HEK293T (cell line): ENCODE measurements around the gene XAGE2.

Source experiments
- ARNT ChIP-seq: fragments of 450-650 bp; IDR thresholded peaks from 2 replicates; pipeline ENCODE4 v1.6.1; 2017; ENCODE audit warnings: mild to moderate bottlenecking
- BHLHE40 ChIP-seq: fragments of 450-650 bp; IDR thresholded peaks from 2 replicates; pipeline ENCODE4 v1.6.1; 2016; ENCODE audit warnings: mild to moderate bottlenecking, moderate library complexity, borderline replicate concordance
- ELF4 ChIP-seq: fragments of 450-650 bp; IDR thresholded peaks from 2 replicates; pipeline ENCODE4 v1.6.1; 2017; ENCODE audit warnings: antibody characterized with exemption
- FOXK2 ChIP-seq: fragments of 450-650 bp; IDR thresholded peaks from 2 replicates; pipeline ENCODE4 v1.6.1; 2016; ENCODE audit warnings: mild to moderate bottlenecking
- FOXM1 ChIP-seq: fragments of 450-650 bp; IDR thresholded peaks from 2 replicates; pipeline ENCODE4 v1.6.1; 2017; ENCODE audit warnings: mild to moderate bottlenecking, borderline replicate concordance
- HDGF ChIP-seq: fragments of 450-650 bp; IDR thresholded peaks from 2 replicates; pipeline ENCODE4 v1.6.1; 2017; ENCODE audit warnings: antibody characterized with exemption, borderline replicate concordance
- L3MBTL2 ChIP-seq: fragments of 450-650 bp; conservative IDR thresholded peaks from 2 replicates; pipeline ENCODE4 v1.6.1; 2016; ENCODE audit warnings: mild to moderate bottlenecking
- LEF1 ChIP-seq: fragments of 450-650 bp; IDR thresholded peaks from 2 replicates; pipeline ENCODE4 v1.6.1; 2017; ENCODE audit warnings: mild to moderate bottlenecking, borderline replicate concordance
- PKNOX1 ChIP-seq: fragments of 450-650 bp; IDR thresholded peaks from 2 replicates; pipeline ENCODE4 v1.6.1; 2016
- SUZ12 ChIP-seq: fragments of 450-650 bp; IDR thresholded peaks from 2 replicates; pipeline ENCODE4 v1.6.1; 2016; ENCODE audit warnings: mild to moderate bottlenecking
- TARDBP ChIP-seq: fragments of 450-650 bp; IDR thresholded peaks from 2 replicates; pipeline ENCODE4 v1.6.1; 2016

- TF ChIP-seq ELF4, result no peak
- TF ChIP-seq FOXM1, result no peak
- no peak for TF ChIP-seq PKNOX1
- no peak for TF ChIP-seq SUZ12
- TF ChIP-seq FOXK2, result no peak
- TF ChIP-seq TARDBP, result no peak
- no peak for TF ChIP-seq L3MBTL2
- TF ChIP-seq BHLHE40, result no peak
- TF ChIP-seq HDGF, result no peak
- no peak for TF ChIP-seq LEF1
- no peak for TF ChIP-seq ARNT
These were observed 10.0 kb downstream of the XAGE2 start for GRCh38 chrX:52378870-52379269.
